Renal cortical epithelial cell (primary cell): ENCODE data around the gene VEZT. TPM values are rescaled to one million over a fixed set of nuclear protein-coding genes. Genes with fewer than 3 reads are reported as not detected.
A peak's percentile ranks its signal among the peaks of the same experiment; 100 is the strongest.
"Not testable (repeated sequence)": the region's sequence is repeated elsewhere in the genome, so short reads cannot be mapped to it uniquely, and the experiment has no call there.

Experiments used
- DNase-seq: peaks from one replicate; pipeline ENCODE4 v3.0.0-alpha.2; 2011; ENCODE audit warnings: low read depth
- total RNA-seq: library from RNA; depleted of rRNA; stranded (reverse); fragments of >200 nt; gene quantifications from 2 replicates; pipeline ENCODE4 v1.2.3, GENCODE V29; 2014

VEZT gene
- total RNA-seq, 1 donor from 2014 or later: 156 TPM

- DNase-seq: no peak
Observed at GRCh38 chr12:95257541-95257940, 39.9 kb downstream of the VEZT start.

GRCh38 chr12:95258151-95258550 lies 40.5 kb downstream of the VEZT start:
- no peak for DNase-seq

GRCh38 chr12:95258803-95259202 lies 41.2 kb downstream of the VEZT start:
- DNase-seq: no peak

GRCh38 chr12:95259368-95259767 lies 41.8 kb downstream of the VEZT start:
- DNase-seq: peak; percentile 6

- DNase-seq: no peak
Observed at GRCh38 chr12:95261109-95261508, 43.5 kb downstream of the VEZT start.

- no peak for DNase-seq
Observed at GRCh38 chr12:95262808-95263207, 45.2 kb downstream of the VEZT start.

GRCh38 chr12:95265765-95266164 lies 48.2 kb downstream of the VEZT start:
- DNase-seq: no peak

- no peak for DNase-seq
Observed at GRCh38 chr12:95266254-95266653, 48.6 kb downstream of the VEZT start.

- DNase-seq: no peak
Observed at GRCh38 chr12:95269892-95270291, 52.3 kb downstream of the VEZT start.

GRCh38 chr12:95271465-95271864 lies 53.9 kb downstream of the VEZT start:
- no peak for DNase-seq

- peak; percentile 82 for DNase-seq
Observed at GRCh38 chr12:95277139-95277538, 59.5 kb downstream of the VEZT start.

GRCh38 chr12:95279856-95280255 lies 62.2 kb downstream of the VEZT start:
- DNase-seq: no peak

- DNase-seq: no peak
Observed at GRCh38 chr12:95282266-95282665, 64.7 kb downstream of the VEZT start.

- DNase-seq: no peak
Observed at GRCh38 chr12:95283371-95283770, 65.8 kb downstream of the VEZT start.

- peak; percentile 91 for DNase-seq
Observed at GRCh38 chr12:95286713-95287112, 69.1 kb downstream of the VEZT start.

GRCh38 chr12:95291501-95291900 lies 73.9 kb downstream of the VEZT start:
- DNase-seq: no peak

- no peak for DNase-seq
Observed at GRCh38 chr12:95298916-95299315, 81.3 kb downstream of the VEZT start.

GRCh38 chr12:95300286-95300685 lies 82.7 kb downstream of the VEZT start:
- DNase-seq: no peak

- DNase-seq: no peak
Observed at GRCh38 chr12:95303476-95303875, 85.9 kb downstream of the VEZT start.

- DNase-seq: no peak
Observed at GRCh38 chr12:95304673-95305198, 87.1 kb downstream of the VEZT start.

GRCh38 chr12:95312656-95313055 lies 95.0 kb downstream of the VEZT start:
- DNase-seq: no peak

GRCh38 chr12:95314756-95315155 lies 97.1 kb downstream of the VEZT start:
- not testable (repeated sequence) for DNase-seq

GRCh38 chr12:95316798-95317197 lies 99.2 kb downstream of the VEZT start:
- no peak for DNase-seq

- peak; percentile 96 for DNase-seq
Observed at GRCh38 chr12:95318071-95318545, 100.5 kb downstream of the VEZT start.
